Activated naive CD4-positive, alpha-beta T cell treated with Interleukin-2 at 50 U/mL for 16 hours (primary cell): ENCODE measurements around the gene TGFBR1.
"Not testable (repeated sequence)": the region's sequence is repeated elsewhere in the genome, so short reads cannot be mapped to it uniquely, and the experiment has no call there.

Experiments used
- DNase-seq: peaks from one replicate; pipeline ENCODE4 v3.0.0-alpha.2; 2020

TGFBR1 gene

DNA sequence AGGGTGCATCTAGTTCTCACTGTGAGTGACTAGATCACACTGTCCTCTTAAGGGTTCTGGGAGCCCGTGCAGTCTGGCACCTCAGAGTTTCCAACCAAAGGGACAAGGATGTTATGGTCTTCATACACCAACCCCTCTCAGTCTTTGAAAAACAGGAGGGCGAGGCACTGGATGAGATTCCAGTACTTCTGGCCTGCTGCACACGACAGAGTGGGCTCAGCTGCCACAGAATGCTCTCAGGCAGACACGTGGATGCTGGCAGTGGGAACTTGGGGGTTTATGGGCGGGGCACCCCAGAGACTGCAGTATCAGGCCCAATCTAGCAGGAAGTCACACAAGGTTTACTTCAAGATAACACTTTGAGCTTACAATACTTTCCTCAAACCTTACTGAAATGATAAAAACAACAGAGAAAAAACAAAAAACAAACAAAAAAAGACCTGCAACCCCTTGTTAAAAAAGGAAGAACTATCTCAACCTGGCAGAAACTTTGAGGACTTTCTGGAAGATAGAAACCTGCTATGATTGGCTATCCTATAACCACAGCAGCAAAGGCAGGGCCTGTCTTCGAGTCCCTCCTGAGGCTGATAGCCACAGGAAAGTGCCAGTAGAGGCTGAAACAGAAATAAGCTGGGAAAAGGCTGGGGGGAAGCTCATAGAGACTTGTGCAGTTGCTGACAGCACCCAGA is 28.3 kb upstream of the TGFBR1 start:
- peak; percentile 33 for DNase-seq

DNA sequence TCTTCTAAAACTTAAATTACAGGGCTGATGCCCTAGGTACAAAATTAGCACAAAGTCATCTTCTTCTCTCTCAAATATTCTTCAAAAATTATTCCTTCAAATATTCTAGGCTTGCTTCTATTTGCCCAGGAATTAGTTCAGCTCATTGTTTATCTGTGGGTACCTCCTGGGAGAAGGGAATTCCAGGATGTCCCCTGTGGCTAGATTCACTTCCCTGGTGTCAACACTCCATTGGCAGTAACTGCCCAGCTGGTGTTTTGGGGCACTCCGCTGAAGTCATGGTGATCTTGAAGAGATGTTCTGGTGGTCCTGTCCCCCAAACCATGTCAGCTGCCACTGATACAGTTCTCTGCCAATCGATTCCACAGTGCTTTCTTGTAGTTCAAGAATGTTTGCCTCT is 26.2 kb upstream of the TGFBR1 start:
- no peak for DNase-seq

- DNase-seq = no peak
Observed at GRCh38 chr9:99079542-99079941, 25.4 kb upstream of the TGFBR1 start.

DNA sequence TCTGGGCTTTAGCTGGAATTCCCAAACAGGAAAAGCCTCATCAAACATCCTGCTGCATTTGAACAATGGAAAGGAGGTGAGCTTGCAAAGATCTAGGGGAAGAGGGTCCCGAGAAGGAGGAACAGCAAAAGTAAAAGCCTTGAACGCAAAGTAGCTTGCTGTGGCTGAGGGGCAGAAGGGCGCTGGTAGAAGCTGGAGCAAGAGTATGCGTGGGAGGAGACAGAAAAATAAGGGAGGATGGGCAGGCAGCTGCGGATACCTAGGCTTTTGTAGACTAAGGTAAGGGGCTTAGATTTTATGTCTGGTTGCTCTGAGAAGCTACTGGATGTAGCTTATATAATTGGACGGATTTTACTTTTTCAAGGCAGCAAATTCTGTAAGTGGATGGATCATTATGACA is 21.9 kb upstream of the TGFBR1 start:
- no peak for DNase-seq

GRCh38 chr9:99085949-99086948 is 18.7 kb upstream of the TGFBR1 start:
- no peak for DNase-seq

- DNase-seq = no peak
Observed at GRCh38 chr9:99087462-99087861, 17.5 kb upstream of the TGFBR1 start.

- no peak for DNase-seq
Observed at GRCh38 chr9:99090336-99091130, 14.4 kb upstream of the TGFBR1 start.

GRCh38 chr9:99092643-99093491 is 12.0 kb upstream of the TGFBR1 start:
- DNase-seq = peak; percentile 37

GRCh38 chr9:99093492-99093791 is 11.5 kb upstream of the TGFBR1 start:
- DNase-seq = peak; percentile 14

- DNase-seq = no peak
Observed at GRCh38 chr9:99095565-99095964, 9.3 kb upstream of the TGFBR1 start.

- no peak for DNase-seq
Observed at GRCh38 chr9:99096409-99096808, 8.5 kb upstream of the TGFBR1 start.

- DNase-seq = not testable (repeated sequence)
Observed at GRCh38 chr9:99099806-99100585, 4.9 kb upstream of the TGFBR1 start.

GRCh38 chr9:99101271-99101670 is 3.6 kb upstream of the TGFBR1 start:
- DNase-seq = no peak

DNA sequence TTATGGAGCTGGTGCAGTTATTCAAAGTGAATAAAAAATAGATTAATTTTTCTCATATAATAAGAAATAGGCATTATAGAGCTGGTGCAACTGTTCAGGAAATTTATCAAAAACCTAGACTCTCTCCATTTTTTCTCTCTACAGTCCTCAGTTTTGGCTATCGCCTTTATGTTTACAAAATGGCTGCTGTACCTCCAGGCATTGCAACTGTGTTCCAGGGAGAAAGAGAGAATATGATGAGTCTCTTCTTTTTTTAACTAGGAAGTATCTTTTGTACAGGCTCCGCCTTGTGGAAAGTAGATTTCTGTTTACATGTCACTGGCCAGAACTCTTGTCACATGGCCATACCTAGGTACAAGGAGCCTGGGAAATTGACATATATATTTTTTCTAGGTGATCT is 3.1 kb upstream of the TGFBR1 start:
- no peak for DNase-seq

- DNase-seq = no peak
Observed at GRCh38 chr9:99103054-99103895, 1.6 kb upstream of the TGFBR1 start.

DNA sequence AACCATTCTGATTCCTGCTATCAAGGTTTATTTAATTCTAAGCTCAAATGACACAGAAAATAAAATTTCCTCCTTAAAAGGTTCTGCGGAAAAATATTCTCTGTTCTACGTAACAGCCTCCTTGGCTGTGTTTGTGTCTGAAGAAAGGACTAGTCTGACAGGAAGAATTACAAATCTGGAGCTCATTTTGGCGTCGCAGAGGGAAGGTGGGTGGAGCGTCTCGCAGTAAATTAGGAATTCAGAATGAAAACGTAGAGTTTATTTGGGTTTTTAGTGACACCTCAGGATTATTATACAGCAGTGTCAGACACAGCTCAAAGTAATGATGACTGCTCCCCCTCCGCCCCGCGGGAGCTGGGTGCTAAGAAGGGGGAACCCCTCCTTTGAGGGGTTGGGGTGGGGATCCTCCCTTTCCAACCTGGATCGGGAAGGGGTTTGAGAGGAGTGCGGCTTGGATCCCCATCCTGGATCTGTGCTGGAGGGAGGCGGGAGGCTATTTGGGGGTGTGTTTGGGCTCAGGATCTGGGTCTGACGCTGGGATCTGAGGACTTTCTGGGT is 933 bp upstream of the TGFBR1 start:
- DNase-seq = no peak

- peak; percentile 43 for DNase-seq
Observed at GRCh38 chr9:99105152-99106043, 485 bp downstream of the TGFBR1 start.

DNA sequence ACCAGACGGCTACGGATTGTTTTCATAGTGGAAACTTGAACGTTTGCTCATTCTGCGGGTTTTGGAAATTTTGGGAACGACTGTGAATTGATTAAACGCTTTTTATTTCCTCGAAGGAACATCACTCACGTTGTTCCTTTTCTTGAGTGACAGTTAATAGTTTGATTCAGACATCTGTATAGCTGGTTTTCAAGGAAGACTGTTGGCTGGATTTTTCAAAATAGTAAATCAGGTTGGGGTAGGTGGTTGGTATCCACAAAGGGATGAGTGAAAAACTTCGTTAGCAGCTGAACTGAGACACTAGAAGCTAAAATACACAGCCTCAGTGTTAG is 1.1 kb downstream of the TGFBR1 start:
- DNase-seq = no peak

- no peak for DNase-seq
Observed at GRCh38 chr9:99107421-99107820, 2.5 kb downstream of the TGFBR1 start.
